ENCODE measurements around the gene MDC1. TPM values are rescaled to one million over a fixed set of nuclear protein-coding genes. Genes with fewer than 3 reads are reported as not detected.
"Not testable (repeated sequence)": the region's sequence is repeated elsewhere in the genome, so short reads cannot be mapped to it uniquely, and the experiment has no call there.

The MDC1 gene
- total RNA-seq, 2 donors from 2014 or later = 11.4 to 18.1 TPM

DNA sequence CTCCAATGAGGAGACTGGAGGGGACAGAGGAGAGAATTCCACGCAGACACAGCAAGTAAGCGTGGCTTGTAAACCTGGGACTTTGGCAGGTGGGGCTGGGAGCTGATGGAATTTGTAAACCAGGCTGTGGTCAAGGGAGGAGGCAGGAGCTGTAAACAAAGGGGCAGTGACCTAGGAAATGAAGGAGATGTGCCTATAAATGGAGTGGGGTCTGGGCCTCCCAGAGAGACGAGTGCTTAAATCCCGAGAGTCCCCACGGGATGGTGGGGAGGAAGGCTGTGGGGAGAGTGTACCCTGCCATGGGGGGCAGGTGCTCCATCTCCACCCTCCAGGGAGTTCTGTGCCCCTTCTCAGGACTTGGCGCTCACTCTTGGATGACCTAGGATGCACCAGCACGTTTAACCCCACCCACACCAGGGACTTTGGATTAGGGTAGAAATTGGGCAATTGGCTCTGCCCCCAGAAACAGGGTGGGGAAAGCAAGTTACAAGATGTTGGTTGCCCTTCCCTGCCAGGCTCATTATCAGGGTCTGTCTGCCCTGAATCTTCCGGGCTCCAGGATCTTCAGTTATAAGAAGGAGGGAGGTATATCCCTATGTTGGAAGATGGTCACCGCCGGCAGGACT lies 40.3 kb downstream of the MDC1 start:
- intact Hi-C loops (cut with DNase I) = no loop called here
- no peak overlapping the region for H3K27ac ChIP-seq
- ATAC-seq = no peak

GRCh38 chr6:30672445-30673253 lies 44.4 kb downstream of the MDC1 start, which contains the start of gene DHX16:
DHX16 (minus strand) TSS chr6:30673006; CDS start chr6:30672841, 165 bp downstream.
- Histone ChIP-seq H3K36me3 (replicated peaks in 1 of 2; ENCODE audit: insufficient read depth in 1 of 2, low read depth in 2 of 2) (peaks cover 0 to 9% of the 10 kb centered on the region in 2 donors), H3K4me3 (peak within 1 kb of the TSS; percentile 71 to 100), H3K4me1 (peaks cover 16% of the 10 kb centered on the region), H3K27me3 (no peaks in the 10 kb centered on the region), H3K27ac (peak within 1 kb of the TSS; percentile 52 to 85 (median 66)), H3K9me3 (no peaks in the 10 kb centered on the region)
- ATAC-seq (peak; percentile 95), DNase-seq (peak; percentile 96 to 98 (median 96))
- peak in 2 of 3 donors; percentile 55 to 69 for TF ChIP-seq POLR2A (IDR thresholded peaks at IDR 0.05)
- TF ChIP-seq, protein P1, sequence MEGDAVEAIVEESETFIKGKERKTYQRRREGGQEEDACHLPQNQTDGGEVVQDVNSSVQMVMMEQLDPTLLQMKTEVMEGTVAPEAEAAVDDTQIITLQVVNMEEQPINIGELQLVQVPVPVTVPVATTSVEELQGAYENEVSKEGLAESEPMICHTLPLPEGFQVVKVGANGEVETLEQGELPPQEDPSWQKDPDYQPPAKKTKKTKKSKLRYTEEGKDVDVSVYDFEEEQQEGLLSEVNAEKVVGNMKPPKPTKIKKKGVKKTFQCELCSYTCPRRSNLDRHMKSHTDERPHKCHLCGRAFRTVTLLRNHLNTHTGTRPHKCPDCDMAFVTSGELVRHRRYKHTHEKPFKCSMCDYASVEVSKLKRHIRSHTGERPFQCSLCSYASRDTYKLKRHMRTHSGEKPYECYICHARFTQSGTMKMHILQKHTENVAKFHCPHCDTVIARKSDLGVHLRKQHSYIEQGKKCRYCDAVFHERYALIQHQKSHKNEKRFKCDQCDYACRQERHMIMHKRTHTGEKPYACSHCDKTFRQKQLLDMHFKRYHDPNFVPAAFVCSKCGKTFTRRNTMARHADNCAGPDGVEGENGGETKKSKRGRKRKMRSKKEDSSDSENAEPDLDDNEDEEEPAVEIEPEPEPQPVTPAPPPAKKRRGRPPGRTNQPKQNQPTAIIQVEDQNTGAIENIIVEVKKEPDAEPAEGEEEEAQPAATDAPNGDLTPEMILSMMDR (IDR thresholded peaks at IDR 0.05) = peak; percentile 80 to 97 (median 95)
- intact Hi-C loops (cut with DNase I) = no loop called here
- WGBS, 2 donors = 0 to 1% methylated on average over 24 to 57 of the region's 57 CpGs

More for the DNA sequence above, 40.3 kb downstream of the MDC1 start:
- H3K9me3 ChIP-seq = no peaks in the 10 kb centered on the region
- no peaks in the 10 kb centered on the region for H3K36me3 ChIP-seq (replicated peaks in 1 of 2; ENCODE audit: insufficient read depth in 1 of 2, low read depth in 2 of 2)
- no peaks in the 10 kb centered on the region for H3K27me3 ChIP-seq
- H3K4me1 ChIP-seq = peaks cover 34% of the 10 kb centered on the region
- no peak for DNase-seq
- WGBS, 2 donors = 84% methylated on average over 9 to 10 of the region's 10 CpGs
- TF ChIP-seq, protein P1 (IDR thresholded peaks at IDR 0.05) = no peak
- TF ChIP-seq POLR2A (IDR thresholded peaks at IDR 0.05) = no peak
- H3K4me3 ChIP-seq = no peak overlapping the region

- H3K4me3 ChIP-seq = no peak overlapping the region
- no peaks in the 10 kb centered on the region for H3K27me3 ChIP-seq
- H3K36me3 ChIP-seq (replicated peaks in 1 of 2; ENCODE audit: insufficient read depth in 1 of 2, low read depth in 2 of 2) = peaks cover 0 to 10% of the 10 kb centered on the region in 2 donors
- DNase-seq = no peak
- no peak overlapping the region for H3K27ac ChIP-seq
- WGBS, 2 donors = 83 to 86% methylated on average over 27 of the region's 27 CpGs
- H3K9me3 ChIP-seq = no peaks in the 10 kb centered on the region
- no peak for ATAC-seq
- intact Hi-C loops (cut with DNase I) = no loop called here
- H3K4me1 ChIP-seq = peaks cover 16% of the 10 kb centered on the region
- TF ChIP-seq, protein P1 (IDR thresholded peaks at IDR 0.05) = no peak
- no peak for TF ChIP-seq POLR2A (IDR thresholded peaks at IDR 0.05)
These were observed 46.1 kb downstream of the MDC1 start for GRCh38 chr6:30670760-30671527.

GRCh38 chr6:30666300-30666699 lies 50.8 kb downstream of the MDC1 start:
- ATAC-seq; intact Hi-C loops (cut with DNase I); H3K4me1 ChIP-seq; H3K9me3 ChIP-seq; H3K4me3 ChIP-seq; H3K27ac ChIP-seq; H3K27me3 ChIP-seq: not testable (repeated sequence)
- peak in 1 of 4 donors; percentile 27 for DNase-seq
- WGBS, 2 donors = 63 to 66% methylated on average over 2 of the region's 2 CpGs
- peaks cover 17 to 46% of the 10 kb centered on the region in 2 donors for H3K36me3 ChIP-seq (replicated peaks in 1 of 2; ENCODE audit: insufficient read depth in 1 of 2, low read depth in 2 of 2)

All from body of pancreas (tissue), 4 donors.